HCT116 (cell line): ENCODE measurements around the gene GHR. TPM values are rescaled to one million over a fixed set of nuclear protein-coding genes. Genes with fewer than 3 reads are reported as not detected.

ENCODE experiments used
- ATAC-seq: fragments of 200-7000 bp; cut with Tn5 transposase; 2 replicates; pipeline ENCODE4 v1.9.1; 2020; ENCODE audit warnings: mild to moderate bottlenecking, moderate library complexity
- BruUV-seq: library from RNA; stranded (reverse); fragments of 400-500 nt; replicated peaks from 2 replicates; lab custom pipeline; 2021; lab: Mats Ljungman, UMichigan
- CTCF ChIA-PET: fragments of 300-600 bp; sonication (Branson Sonifier 250); formaldehyde crosslinking; loops from one replicate; lab custom pipeline; 2021; ENCODE audit warnings: antibody characterized with exemption; lab: Charles Lee
- POLR2A ChIA-PET: fragments of 300-600, 350-600 bp; sonication (Branson Sonifier 250); formaldehyde crosslinking; loops from one replicate; lab custom pipeline; 2021; ENCODE audit warnings: antibody characterized with exemption; lab: Charles Lee
- RAD21 ChIA-PET, 2 experiments: fragments of 300-600 bp; sonication (Branson Sonifier 250); formaldehyde crosslinking; loops; one replicate each; lab custom pipeline; 2023; ENCODE audit warnings: low total read pairs in 2 of 2; ENCODE audit not compliant: uncharacterized antibody in 2 of 2, unreplicated experiment in 2 of 2, low non-redundant PET in 1 of 2; lab: Charles Lee
- DNase-seq: peaks from one replicate; pipeline ENCODE4 v3.0.0-alpha.2; 2010; ENCODE audit warnings: low read depth, low spot score
- H2AFZ ChIP-seq: fragments of 200-600 bp; shearing (Covaris generic), sonication (generic); 2 replicates; pipeline ENCODE4 v1.6.1; 2017; ENCODE audit warnings: low read depth, mixed run types, mixed read lengths, antibody characterized with exemption, low read length; ENCODE audit not compliant: poor library complexity, severe bottlenecking
- H3K27ac ChIP-seq: 2 replicates; pipeline ENCODE4 v1.5.1; 2012; ENCODE audit warnings: low read depth, low read length
- H3K27me3 ChIP-seq: fragments of 200-600 bp; sonication (generic); 2 replicates; pipeline ENCODE4 v1.6.1; 2016; ENCODE audit warnings: mixed run types, low read length, mixed read lengths; ENCODE audit not compliant: insufficient read depth
- H3K36me3 ChIP-seq, 2 experiments: fragments of 200-500 bp in 1 of 2; fragments of 200-600 bp in 1 of 2; sonication (Bioruptor generic) in 1 of 2; sonication (generic) in 1 of 2; 2 replicates each; pipeline versions ENCODE4 v1.5.1 to v1.6.1; 2014 to 2016; ENCODE audit warnings: low read length in 2 of 2, inconsistent platforms in 1 of 2, mixed read lengths in 1 of 2, mixed run types in 1 of 2; ENCODE audit not compliant: insufficient read depth in 2 of 2, control insufficient read depth in 1 of 2
- H3K4me1 ChIP-seq, 2 experiments: fragments of 200-600 bp in 1 of 2; sonication (generic) in 1 of 2; 2 replicates each; pipeline versions ENCODE4 v1.5.1 to v1.6.1; 2012 to 2017; ENCODE audit warnings: low read length in 2 of 2, inconsistent platforms in 1 of 2, mild to moderate bottlenecking in 1 of 2, mixed read lengths in 1 of 2, mixed run types in 1 of 2, moderate library complexity in 1 of 2; ENCODE audit not compliant: insufficient read depth in 2 of 2, control insufficient read depth in 1 of 2
- H3K4me2 ChIP-seq: fragments of 200-600 bp; sonication (generic); 2 replicates; pipeline ENCODE4 v1.6.1; 2017; ENCODE audit warnings: mixed run types, low read length, mixed read lengths
- H3K4me3 ChIP-seq, 2 experiments: fragments of 200-600 bp in 1 of 2; sonication (generic) in 1 of 2; replicated peaks in 1 of 2; 2 replicates each; pipeline ENCODE4 v1.5.1; 2011 to 2016; ENCODE audit warnings: low read length in 2 of 2, control low read depth in 1 of 2, low read depth in 1 of 2, mild to moderate bottlenecking in 1 of 2, mixed read lengths in 1 of 2, mixed run types in 1 of 2
- H3K79me2 ChIP-seq: fragments of 200-600 bp; sonication (generic); 2 replicates; pipeline ENCODE4 v1.6.1; 2017; ENCODE audit warnings: mild to moderate bottlenecking, mixed run types, low read length, moderate library complexity, mixed read lengths; ENCODE audit not compliant: insufficient read depth
- H3K9ac ChIP-seq: fragments of 200-600 bp; sonication (generic); 2 replicates; pipeline ENCODE4 v1.6.1; 2016; ENCODE audit warnings: low read length, mixed read lengths
- H3K9me2 ChIP-seq: fragments of 200-600 bp; sonication (generic), shearing (Covaris generic); 2 replicates; pipeline ENCODE4 v1.6.1; 2017; ENCODE audit warnings: mixed run types, mild to moderate bottlenecking, moderate library complexity; ENCODE audit not compliant: insufficient read depth
- H3K9me3 ChIP-seq, 2 experiments: fragments of 200-500 bp in 1 of 2; fragments of 200-600 bp in 1 of 2; sonication (Bioruptor generic) in 1 of 2; sonication (generic) in 1 of 2; 2 replicates each; pipeline ENCODE4 v1.6.1; 2014 to 2017; ENCODE audit warnings: low read length in 2 of 2, mixed read lengths in 2 of 2, inconsistent platforms in 1 of 2, low read depth in 1 of 2, mild to moderate bottlenecking in 1 of 2, mixed run types in 1 of 2, moderate library complexity in 1 of 2; ENCODE audit not compliant: control insufficient read depth in 1 of 2, insufficient read depth in 1 of 2
- H4K20me1 ChIP-seq: fragments of 200-600 bp; sonication (generic), shearing (Covaris generic); 2 replicates; pipeline ENCODE4 v1.6.1; 2017; ENCODE audit warnings: mixed run types, mild to moderate bottlenecking, moderate library complexity; ENCODE audit not compliant: insufficient read depth
- ATF3 ChIP-seq: IDR thresholded peaks from 2 replicates; pipeline ENCODE4 v1.6.1; 2012
- CBX3 ChIP-seq: IDR thresholded peaks from 2 replicates; pipeline ENCODE4 v1.6.1; 2012; ENCODE audit warnings: low read depth
- CEBPB ChIP-seq: IDR thresholded peaks from 2 replicates; pipeline ENCODE4 v1.6.1; 2012; ENCODE audit warnings: low read depth
- CTCF ChIP-seq, 3 experiments: fragments of 200-600 bp in 1 of 3; sonication (generic) in 1 of 3; IDR thresholded peaks in 2 of 3; conservative IDR thresholded peaks in 1 of 3; 2 replicates each; pipeline ENCODE4 v1.5.1; 2012 to 2017; ENCODE audit warnings: low read depth in 2 of 3, low read length in 2 of 3, antibody characterized with exemption in 1 of 3, borderline replicate concordance in 1 of 3, control low read depth in 1 of 3, mild to moderate bottlenecking in 1 of 3, mixed read lengths in 1 of 3, mixed run types in 1 of 3, moderate library complexity in 1 of 3; ENCODE audit not compliant: insufficient read depth in 1 of 3
- EGR1 ChIP-seq: IDR thresholded peaks from 2 replicates; pipeline ENCODE4 v1.6.1; 2012; ENCODE audit warnings: low read depth
- ELF1 ChIP-seq: IDR thresholded peaks from 2 replicates; pipeline ENCODE4 v1.6.1; 2012; ENCODE audit warnings: low read depth, borderline replicate concordance
- EZH2 ChIP-seq: fragments of 200-600 bp; sonication (generic); IDR thresholded peaks from 2 replicates; pipeline ENCODE4 v1.6.1; 2017; ENCODE audit warnings: antibody characterized with exemption, mixed run types
- FOSL1 ChIP-seq: IDR thresholded peaks from 2 replicates; pipeline ENCODE4 v1.6.1; 2012; ENCODE audit warnings: low read depth
- JUND ChIP-seq: IDR thresholded peaks from 2 replicates; pipeline ENCODE4 v1.6.1; 2012
- POLR2A ChIP-seq: IDR thresholded peaks from 2 replicates; pipeline ENCODE4 v1.7.0; 2011; ENCODE audit warnings: borderline replicate concordance; ENCODE audit not compliant: insufficient read depth, insufficient read length; ENCODE audit errors: extremely low read depth
- POLR2AphosphoS5 ChIP-seq: IDR thresholded peaks from 2 replicates; pipeline ENCODE4 v1.6.1; 2011; ENCODE audit warnings: mild to moderate bottlenecking, low read depth, low read length, moderate library complexity
- RAD21 ChIP-seq: IDR thresholded peaks from 2 replicates; pipeline ENCODE4 v1.6.1; 2012; ENCODE audit warnings: low read depth, mild to moderate bottlenecking
- SIN3A ChIP-seq: IDR thresholded peaks from 2 replicates; pipeline ENCODE4 v1.6.1; 2012; ENCODE audit warnings: low read depth
- SRF ChIP-seq: IDR thresholded peaks from 2 replicates; pipeline ENCODE4 v1.6.1; 2012; ENCODE audit warnings: low read depth
- YY1 ChIP-seq: IDR thresholded peaks from 2 replicates; pipeline ENCODE4 v1.6.1; 2011; ENCODE audit warnings: low read length, low read depth, moderate library complexity, mild to moderate bottlenecking; ENCODE audit not compliant: insufficient replicate concordance; ENCODE audit errors: extremely low read depth
- ZFX ChIP-seq: fragments of 450-650 bp; IDR thresholded peaks from 2 replicates; pipeline ENCODE4 v1.6.1; 2017
- ZNF274 ChIP-seq: fragments of 200-500 bp; sonication (Bioruptor generic); IDR thresholded peaks from 2 replicates; pipeline ENCODE4 v1.6.1; 2014; ENCODE audit warnings: mild to moderate bottlenecking, low read depth, low read length, inconsistent platforms
- intact Hi-C: fragments of 100-400 bp; cut with micrococcal nuclease; formaldehyde crosslinking; loops from 2 replicates; pipeline ENCODE4 v1.10.0; 2022
- total RNA-seq: library from RNA; stranded (reverse); gene quantifications from one replicate; pipeline ENCODE4 v1.2.1, GENCODE V29; 2021; ENCODE audit not compliant: unreplicated experiment
- TF ChIP-seq, protein P1 (sequence below): IDR thresholded peaks from 2 replicates; pipeline ENCODE4 v1.6.1; 2012; ENCODE audit warnings: low read depth
- TF ChIP-seq, protein P2 (sequence below): IDR thresholded peaks from 2 replicates; pipeline ENCODE4 v1.6.1; 2012
- TF ChIP-seq, protein P3 (sequence below): IDR thresholded peaks from 2 replicates; pipeline ENCODE4 v1.6.1; 2011; ENCODE audit warnings: mild to moderate bottlenecking, low read length, moderate library complexity; ENCODE audit not compliant: insufficient replicate concordance; ENCODE audit errors: extremely low read depth

The GHR gene
- total RNA-seq, 1 experiment from 2014 or later, result not detected

GRCh38 chr5:42677156-42677842 is 254.1 kb downstream of the GHR start:
- Histone ChIP-seq H3K9me3 (no peaks in the 10 kb centered on the region), H3K9me2 (no peaks in the 10 kb centered on the region), H3K9ac (no peak overlapping the region), H3K4me3 (no peak overlapping the region), H3K27me3 (no peaks in the 10 kb centered on the region), H2AFZ (no peak overlapping the region), H3K4me2 (no peak overlapping the region), H4K20me1 (no peaks in the 10 kb centered on the region), H3K4me1 (no peaks in the 10 kb centered on the region), H3K27ac (no peak overlapping the region), H3K36me3 (no peaks in the 10 kb centered on the region), H3K79me2 (no peaks in the 10 kb centered on the region)
- TF ChIP-seq ZNF274 (no peak), ATF3 (no peak), JUND (no peak), ZFX (no peak), SRF (no peak), FOSL1 (no peak), YY1 (no peak), POLR2AphosphoS5 (no peak), CEBPB (no peak), SIN3A (no peak), CTCF (IDR thresholded peaks at IDR 0.05 in 2 of 3, conservative IDR thresholded peaks at IDR 0.05 in 1 of 3; ENCODE audit: borderline replicate concordance in 1 of 3, insufficient read depth in 1 of 3, low read depth in 2 of 3, low read length in 2 of 3) (no peak), POLR2A (no peak), ELF1 (no peak), RAD21 (no peak), EGR1 (no peak), CBX3 (no peak), EZH2 (no peak)
- TF ChIP-seq, protein P1, sequence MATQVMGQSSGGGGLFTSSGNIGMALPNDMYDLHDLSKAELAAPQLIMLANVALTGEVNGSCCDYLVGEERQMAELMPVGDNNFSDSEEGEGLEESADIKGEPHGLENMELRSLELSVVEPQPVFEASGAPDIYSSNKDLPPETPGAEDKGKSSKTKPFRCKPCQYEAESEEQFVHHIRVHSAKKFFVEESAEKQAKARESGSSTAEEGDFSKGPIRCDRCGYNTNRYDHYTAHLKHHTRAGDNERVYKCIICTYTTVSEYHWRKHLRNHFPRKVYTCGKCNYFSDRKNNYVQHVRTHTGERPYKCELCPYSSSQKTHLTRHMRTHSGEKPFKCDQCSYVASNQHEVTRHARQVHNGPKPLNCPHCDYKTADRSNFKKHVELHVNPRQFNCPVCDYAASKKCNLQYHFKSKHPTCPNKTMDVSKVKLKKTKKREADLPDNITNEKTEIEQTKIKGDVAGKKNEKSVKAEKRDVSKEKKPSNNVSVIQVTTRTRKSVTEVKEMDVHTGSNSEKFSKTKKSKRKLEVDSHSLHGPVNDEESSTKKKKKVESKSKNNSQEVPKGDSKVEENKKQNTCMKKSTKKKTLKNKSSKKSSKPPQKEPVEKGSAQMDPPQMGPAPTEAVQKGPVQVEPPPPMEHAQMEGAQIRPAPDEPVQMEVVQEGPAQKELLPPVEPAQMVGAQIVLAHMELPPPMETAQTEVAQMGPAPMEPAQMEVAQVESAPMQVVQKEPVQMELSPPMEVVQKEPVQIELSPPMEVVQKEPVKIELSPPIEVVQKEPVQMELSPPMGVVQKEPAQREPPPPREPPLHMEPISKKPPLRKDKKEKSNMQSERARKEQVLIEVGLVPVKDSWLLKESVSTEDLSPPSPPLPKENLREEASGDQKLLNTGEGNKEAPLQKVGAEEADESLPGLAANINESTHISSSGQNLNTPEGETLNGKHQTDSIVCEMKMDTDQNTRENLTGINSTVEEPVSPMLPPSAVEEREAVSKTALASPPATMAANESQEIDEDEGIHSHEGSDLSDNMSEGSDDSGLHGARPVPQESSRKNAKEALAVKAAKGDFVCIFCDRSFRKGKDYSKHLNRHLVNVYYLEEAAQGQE, result no peak
- TF ChIP-seq, protein P2, sequence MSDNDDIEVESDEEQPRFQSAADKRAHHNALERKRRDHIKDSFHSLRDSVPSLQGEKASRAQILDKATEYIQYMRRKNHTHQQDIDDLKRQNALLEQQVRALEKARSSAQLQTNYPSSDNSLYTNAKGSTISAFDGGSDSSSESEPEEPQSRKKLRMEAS, result no peak
- TF ChIP-seq, protein P3, sequence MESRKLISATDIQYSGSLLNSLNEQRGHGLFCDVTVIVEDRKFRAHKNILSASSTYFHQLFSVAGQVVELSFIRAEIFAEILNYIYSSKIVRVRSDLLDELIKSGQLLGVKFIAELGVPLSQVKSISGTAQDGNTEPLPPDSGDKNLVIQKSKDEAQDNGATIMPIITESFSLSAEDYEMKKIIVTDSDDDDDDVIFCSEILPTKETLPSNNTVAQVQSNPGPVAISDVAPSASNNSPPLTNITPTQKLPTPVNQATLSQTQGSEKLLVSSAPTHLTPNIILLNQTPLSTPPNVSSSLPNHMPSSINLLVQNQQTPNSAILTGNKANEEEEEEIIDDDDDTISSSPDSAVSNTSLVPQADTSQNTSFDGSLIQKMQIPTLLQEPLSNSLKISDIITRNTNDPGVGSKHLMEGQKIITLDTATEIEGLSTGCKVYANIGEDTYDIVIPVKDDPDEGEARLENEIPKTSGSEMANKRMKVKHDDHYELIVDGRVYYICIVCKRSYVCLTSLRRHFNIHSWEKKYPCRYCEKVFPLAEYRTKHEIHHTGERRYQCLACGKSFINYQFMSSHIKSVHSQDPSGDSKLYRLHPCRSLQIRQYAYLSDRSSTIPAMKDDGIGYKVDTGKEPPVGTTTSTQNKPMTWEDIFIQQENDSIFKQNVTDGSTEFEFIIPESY, result no peak
- ChIA-PET POLR2A (no interaction called here), CTCF (no interaction called here), RAD21 (no interaction called here)
- DNase-seq (no peak), ATAC-seq (no peak)
- intact Hi-C loops, result no loop called here
- BruUV-seq, result no TSS peak
